GM23338 (cell line): ENCODE data around the gene SRGAP1. TPM values are rescaled to one million over a fixed set of nuclear protein-coding genes. Genes with fewer than 3 reads are reported as not detected.

ENCODE experiments used
- ATAC-seq: fragments of 200-7000 bp; cut with Tn5 transposase; 3 replicates; pipeline ENCODE4 v1.9.1; 2020
- DNase-seq: peaks from one replicate; pipeline ENCODE4 v3.0.0-alpha.2; 2015; ENCODE audit warnings: low spot score
- H2AFZ ChIP-seq: fragments of 200-600 bp; sonication (generic); 2 replicates; pipeline ENCODE4 v1.8.0; 2016; ENCODE audit warnings: antibody characterized with exemption, mild to moderate bottlenecking, moderate library complexity
- H3F3A ChIP-seq: fragments of 200-600 bp; sonication (generic); replicated peaks from 2 replicates; pipeline ENCODE4 v1.8.0; 2017; ENCODE audit warnings: antibody characterized with exemption, mixed run types, low read depth
- H3K27ac ChIP-seq: fragments of 200-600 bp; sonication (generic); 2 replicates; pipeline ENCODE4 v1.6.1; 2016; ENCODE audit warnings: low read depth
- H3K27me3 ChIP-seq: fragments of 200-600 bp; sonication (generic); 2 replicates; pipeline ENCODE4 v1.8.0; 2016; ENCODE audit warnings: mild to moderate bottlenecking, mixed run types, moderate library complexity; ENCODE audit not compliant: insufficient read depth
- H3K36me3 ChIP-seq: fragments of 200-600 bp; sonication (generic); 2 replicates; pipeline ENCODE4 v1.8.0; 2016; ENCODE audit warnings: mild to moderate bottlenecking; ENCODE audit not compliant: insufficient read depth
- H3K4me1 ChIP-seq: fragments of 200-600 bp; sonication (generic); 2 replicates; pipeline ENCODE4 v1.8.0; 2016; ENCODE audit warnings: mild to moderate bottlenecking, moderate library complexity; ENCODE audit not compliant: insufficient read depth
- H3K4me2 ChIP-seq: fragments of 200-600 bp; sonication (generic); 2 replicates; pipeline ENCODE4 v1.7.1; 2017; ENCODE audit warnings: mixed run types
- H3K4me3 ChIP-seq: fragments of 200-600 bp; sonication (generic); 2 replicates; pipeline ENCODE4 v1.6.1; 2016; ENCODE audit warnings: mixed run types
- H3K79me2 ChIP-seq: fragments of 200-600 bp; sonication (generic); replicated peaks from 2 replicates; pipeline ENCODE4 v1.8.0; 2017; ENCODE audit warnings: mild to moderate bottlenecking; ENCODE audit not compliant: insufficient read depth
- H3K9me2 ChIP-seq: fragments of 200-600 bp; sonication (generic); 2 replicates; pipeline ENCODE4 v1.8.0; 2017; ENCODE audit not compliant: insufficient read depth
- H4K20me1 ChIP-seq: fragments of 200-600 bp; sonication (generic); replicated peaks from 2 replicates; pipeline ENCODE4 v1.8.0; 2017; ENCODE audit warnings: mild to moderate bottlenecking; ENCODE audit not compliant: insufficient read depth
- H3K27ac Mint-ChIP-seq: 2 replicates; pipeline ENCODE4 v1.8.0; 2020; ENCODE audit warnings: inconsistent platforms, mild to moderate bottlenecking, moderate library complexity, mixed read lengths
- H3K27me3 Mint-ChIP-seq: 3 replicates; pipeline ENCODE4 v1.8.0; 2022; ENCODE audit warnings: low read depth, mild to moderate bottlenecking, moderate library complexity, mixed read lengths, inconsistent platforms; ENCODE audit not compliant: insufficient read depth, poor library complexity
- H3K36me3 Mint-ChIP-seq: 3 replicates; pipeline ENCODE4 v1.8.0; 2021; ENCODE audit warnings: low read depth, mild to moderate bottlenecking, inconsistent platforms, moderate library complexity, mixed read lengths
- H3K4me1 Mint-ChIP-seq: 3 replicates; pipeline ENCODE4 v1.8.0; 2020; ENCODE audit warnings: mild to moderate bottlenecking, inconsistent platforms, mixed read lengths
- H3K4me3 Mint-ChIP-seq: 3 replicates; pipeline ENCODE4 v1.8.0; 2021; ENCODE audit warnings: moderate library complexity, mild to moderate bottlenecking, inconsistent platforms, mixed read lengths
- H3K9me3 Mint-ChIP-seq: 3 replicates; pipeline ENCODE4 v1.8.0; 2020; ENCODE audit warnings: moderate library complexity, mild to moderate bottlenecking, inconsistent platforms, mixed read lengths
- CREB1 ChIP-seq: fragments of 250-450 bp; sonication (Bioruptor Pico); IDR thresholded peaks from 2 replicates; pipeline ENCODE4 v1.5.0; 2020; ENCODE audit warnings: low read depth, mild to moderate bottlenecking, moderate library complexity
- ETS1 ChIP-seq: IDR thresholded peaks from 2 replicates; pipeline ENCODE4 v1.6.1; 2016; ENCODE audit warnings: antibody characterized with exemption
- EZH2 ChIP-seq: fragments of 200-600 bp; sonication (generic); IDR thresholded peaks from one replicate; pipeline ENCODE4 v1.8.0; 2017; ENCODE audit warnings: antibody characterized with exemption, mild to moderate bottlenecking, low read depth; ENCODE audit not compliant: unreplicated experiment
- EZH2phosphoT487 ChIP-seq: fragments of 200-600 bp; sonication (generic); IDR thresholded peaks from one replicate; pipeline ENCODE4 v1.8.1; 2018; ENCODE audit warnings: antibody characterized with exemption; ENCODE audit not compliant: unreplicated experiment
- JUNB ChIP-seq: IDR thresholded peaks from one replicate; pipeline ENCODE4 v1.6.1; 2016; ENCODE audit warnings: antibody characterized with exemption; ENCODE audit not compliant: unreplicated experiment
- NANOG ChIP-seq: IDR thresholded peaks from 2 replicates; pipeline ENCODE4 v1.6.1; 2016; ENCODE audit warnings: antibody characterized with exemption, borderline replicate concordance
- POLR2AphosphoS5 ChIP-seq: IDR thresholded peaks from 2 replicates; pipeline ENCODE4 v1.6.1; 2016; ENCODE audit warnings: antibody characterized with exemption, low read depth
- REST ChIP-seq: IDR thresholded peaks from one replicate; pipeline ENCODE4 v1.6.1; 2018; ENCODE audit warnings: antibody characterized with exemption; ENCODE audit not compliant: unreplicated experiment
- STAT1 ChIP-seq: IDR thresholded peaks from one replicate; pipeline ENCODE4 v1.6.1; 2016; ENCODE audit warnings: antibody characterized with exemption; ENCODE audit not compliant: unreplicated experiment
- ZNF114 ChIP-seq: fragments of 250-450 bp; sonication (Bioruptor Pico); IDR thresholded peaks from 2 replicates; pipeline ENCODE4 v1.5.0; 2020; ENCODE audit warnings: mild to moderate bottlenecking, moderate library complexity
- ZNF331 ChIP-seq: fragments of 250-450 bp; sonication (Bioruptor Pico); IDR thresholded peaks from 2 replicates; pipeline ENCODE4 v1.5.0; 2020; ENCODE audit warnings: low read depth, mild to moderate bottlenecking, moderate library complexity
- ZNF462 ChIP-seq: fragments of 250-450 bp; sonication (Bioruptor Pico); IDR thresholded peaks from 2 replicates; pipeline ENCODE4 v1.5.0; 2020; ENCODE audit warnings: mild to moderate bottlenecking, moderate library complexity
- polyA plus RNA-seq: library from polyadenylated mRNA; unstranded; fragments of >200 nt; fragmentation: Nextera tagmentation; extraction: Ambion mirVana; gene quantifications from 2 replicates; pipeline ENCODE4 v1.2.1, GENCODE V29; 2016
- total RNA-seq: library from RNA; depleted of rRNA; stranded (reverse); fragments of >200 nt; shearing (Covaris generic); gene quantifications from 2 replicates; pipeline ENCODE4 v1.2.3, GENCODE V29; 2014

The SRGAP1 gene
- total and polyA plus RNA-seq, 2 experiments from 2014 or later = 6.1 to 8.1 TPM

- TF ChIP-seq ETS1 (no peak), REST (no peak), ZNF114 (CRISPR knock-in tag) (no peak), NANOG (no peak), JUNB (no peak)
Observed at GRCh38 chr12:64109706-64110105, 265.2 kb downstream of the SRGAP1 start (continued).

- H3K4me1 ChIP-seq = no peaks in the 10 kb centered on the region
- H3K4me3 ChIP-seq = no peak overlapping the region
- H3K27me3 Mint-ChIP-seq = no peaks in the 10 kb centered on the region
- DNase-seq = no peak
- no peak overlapping the region for H2AFZ ChIP-seq
- no peak overlapping the region for H3K4me3 Mint-ChIP-seq
- no peaks in the 10 kb centered on the region for H3K9me2 ChIP-seq
- peaks cover 4% of the 10 kb centered on the region for H3K36me3 Mint-ChIP-seq
- H4K20me1 ChIP-seq = no peaks in the 10 kb centered on the region
- H3K27ac ChIP-seq = no peak overlapping the region
- ATAC-seq = no peak
- no peak overlapping the region for H3K4me2 ChIP-seq
- H3K4me1 Mint-ChIP-seq = no peaks in the 10 kb centered on the region
- no peak overlapping the region for H3K27ac Mint-ChIP-seq
- no peaks in the 10 kb centered on the region for H3K9me3 Mint-ChIP-seq
- no peaks in the 10 kb centered on the region for H3F3A ChIP-seq
- H3K27me3 ChIP-seq = no peaks in the 10 kb centered on the region
- no peaks in the 10 kb centered on the region for H3K79me2 ChIP-seq
- H3K36me3 ChIP-seq = no peaks in the 10 kb centered on the region
- TF ChIP-seq ETS1 (no peak), ZNF462 (CRISPR knock-in tag) (no peak), ZNF114 (CRISPR knock-in tag) (no peak), CREB1 (CRISPR knock-in tag) (no peak), JUNB (no peak), ZNF331 (CRISPR knock-in tag) (no peak), STAT1 (no peak), EZH2phosphoT487 (no peak), EZH2 (no peak), NANOG (no peak), POLR2AphosphoS5 (no peak)
Observed at GRCh38 chr12:64110864-64111263, 266.4 kb downstream of the SRGAP1 start.
